GM19240 (cell line): ENCODE data around the gene PRPH2.

Experiments
- DNase-seq: peaks from one replicate; pipeline ENCODE4 v3.0.0; 2011; ENCODE audit warnings: low spot score; ENCODE audit not compliant: insufficient read length

The PRPH2 gene, protein sequence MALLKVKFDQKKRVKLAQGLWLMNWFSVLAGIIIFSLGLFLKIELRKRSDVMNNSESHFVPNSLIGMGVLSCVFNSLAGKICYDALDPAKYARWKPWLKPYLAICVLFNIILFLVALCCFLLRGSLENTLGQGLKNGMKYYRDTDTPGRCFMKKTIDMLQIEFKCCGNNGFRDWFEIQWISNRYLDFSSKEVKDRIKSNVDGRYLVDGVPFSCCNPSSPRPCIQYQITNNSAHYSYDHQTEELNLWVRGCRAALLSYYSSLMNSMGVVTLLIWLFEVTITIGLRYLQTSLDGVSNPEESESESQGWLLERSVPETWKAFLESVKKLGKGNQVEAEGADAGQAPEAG

DNA sequence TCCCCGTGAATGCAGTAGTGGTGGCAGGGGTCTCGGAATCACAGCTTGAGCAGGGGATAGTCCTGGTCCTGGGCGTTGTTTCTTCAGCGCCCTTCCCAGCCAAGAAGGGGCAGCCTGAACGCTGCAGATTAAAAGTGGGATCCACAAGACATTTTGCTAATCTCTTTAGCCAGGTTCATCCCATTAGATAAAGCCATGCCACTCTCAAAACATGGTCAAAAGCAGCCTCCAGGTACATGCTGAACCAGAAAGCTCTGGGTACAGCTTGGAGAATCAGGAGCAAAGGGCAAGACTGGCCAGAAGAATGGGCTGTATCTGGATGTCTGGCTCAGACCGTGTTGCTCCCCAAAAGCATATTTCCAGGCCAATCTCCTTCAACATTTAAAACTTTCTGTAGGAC, at the start of gene PRPH2:
PRPH2 (minus strand) TSS at position 101 of the 400 bp plus-strand sequence. CDS start 263 bp downstream, outside the sequence.
- no peak for DNase-seq

- no peak for DNase-seq
These were observed 49.3 kb upstream of the PRPH2 start for GRCh38 chr6:42771741-42772100.

GRCh38 chr6:42769836-42770235, 47.4 kb upstream of the PRPH2 start:
- DNase-seq: no peak

GRCh38 chr6:42769051-42769450, 46.7 kb upstream of the PRPH2 start:
- DNase-seq: no peak

- no peak for DNase-seq
These were observed 43.8 kb upstream of the PRPH2 start for GRCh38 chr6:42766163-42766670.

DNA sequence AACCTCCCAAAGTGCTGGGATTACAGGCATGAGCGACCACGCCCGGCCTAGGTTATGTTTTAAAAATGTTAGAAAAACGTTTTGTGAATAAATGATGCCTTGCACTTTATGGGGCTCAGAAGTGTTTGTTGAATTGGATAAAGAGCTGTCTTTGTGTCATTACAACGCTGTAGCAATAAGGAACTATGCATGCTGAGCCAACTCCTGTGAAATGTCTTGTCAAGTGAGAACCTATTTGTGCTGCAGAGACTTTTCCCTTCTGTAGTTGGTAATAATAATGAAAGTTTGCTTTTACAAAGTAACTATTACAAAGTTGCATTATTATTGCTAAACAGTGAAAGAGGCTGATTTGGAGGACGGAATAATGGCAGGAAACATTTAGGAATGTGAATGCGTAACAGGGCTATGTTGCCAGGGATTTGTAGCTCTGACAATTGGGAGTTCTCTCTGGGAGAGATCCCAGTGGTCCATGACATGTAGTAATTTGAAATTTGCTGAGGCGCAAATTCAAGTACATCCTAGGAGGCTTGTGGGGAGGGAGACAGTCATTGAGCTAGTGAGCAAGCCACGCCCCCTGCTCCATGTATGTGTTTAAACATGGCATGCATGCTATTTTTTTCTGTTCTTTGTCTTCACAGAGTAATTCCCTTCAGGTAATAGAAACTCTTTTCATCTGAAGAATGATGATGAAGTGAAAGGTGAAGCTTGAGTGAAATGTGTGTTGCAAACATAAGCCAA, 42.7 kb upstream of the PRPH2 start:
- DNase-seq: no peak

- no peak for DNase-seq
These were observed 40.6 kb upstream of the PRPH2 start for GRCh38 chr6:42762950-42763349.

GRCh38 chr6:42762426-42762859, 40.0 kb upstream of the PRPH2 start:
- DNase-seq: no peak

DNA sequence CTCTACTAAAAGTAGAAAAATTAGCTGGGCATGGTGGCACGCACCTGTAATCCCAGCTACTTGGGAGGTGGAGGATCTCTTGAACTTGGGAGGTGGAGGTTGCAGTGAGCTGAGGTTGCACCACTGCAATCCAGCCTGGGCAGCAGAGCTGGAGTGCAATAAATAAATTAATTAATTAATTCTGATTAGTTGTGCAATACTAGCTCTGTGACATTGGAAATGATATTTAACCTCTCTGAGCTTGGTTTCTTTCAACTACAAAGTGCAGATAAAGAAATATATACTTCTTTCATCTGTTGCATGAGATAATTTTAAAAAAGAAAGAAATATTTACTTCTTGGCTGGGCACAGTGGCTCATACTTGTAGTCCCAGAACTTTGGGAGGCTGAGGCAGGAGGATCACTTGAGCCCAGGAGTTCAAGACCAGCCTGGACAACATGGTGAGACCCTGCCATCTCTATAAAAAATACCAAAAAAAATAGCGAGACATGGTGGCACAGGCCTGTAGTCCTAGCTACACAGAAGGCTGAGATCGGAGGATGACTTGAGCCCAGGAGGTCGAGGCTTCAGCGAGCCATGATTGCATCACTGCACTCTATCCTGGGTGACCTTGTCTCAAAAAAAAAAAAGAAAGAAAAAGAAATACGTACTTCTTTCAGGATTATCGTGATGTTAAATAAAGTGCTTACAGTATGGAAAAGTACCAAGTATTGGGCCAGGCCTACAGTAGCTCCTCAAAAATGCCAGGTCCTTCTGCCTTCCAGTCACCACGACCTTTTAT, 39.1 kb upstream of the PRPH2 start:
- DNase-seq: no peak

- no peak for DNase-seq
These were observed 36.5 kb upstream of the PRPH2 start for GRCh38 chr6:42758756-42759430.

DNA sequence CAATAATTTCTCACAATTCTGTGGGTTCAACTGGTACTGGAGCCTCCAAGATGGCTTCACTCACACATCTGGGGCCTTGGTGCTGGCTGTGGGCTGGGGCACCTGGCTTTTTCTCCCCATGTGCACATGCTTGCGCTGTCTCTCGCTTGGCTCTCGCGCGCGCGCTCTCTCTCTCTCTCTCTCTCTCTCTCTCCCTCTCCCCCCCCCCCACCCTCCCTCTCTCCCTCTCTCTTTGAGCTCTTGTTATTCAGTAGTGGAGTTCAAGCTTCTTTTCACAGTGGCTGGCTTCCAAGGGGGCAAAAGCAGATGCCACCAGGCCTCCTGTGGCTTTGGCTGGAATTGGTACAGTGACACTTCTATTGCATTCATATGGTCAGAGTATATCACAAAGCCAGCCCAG, 34.3 kb upstream of the PRPH2 start:
- DNase-seq: no peak

- no peak for DNase-seq
These were observed 32.4 kb upstream of the PRPH2 start for GRCh38 chr6:42754759-42755158.

- no peak for DNase-seq
These were observed 28.7 kb upstream of the PRPH2 start for GRCh38 chr6:42751055-42751454.

DNA sequence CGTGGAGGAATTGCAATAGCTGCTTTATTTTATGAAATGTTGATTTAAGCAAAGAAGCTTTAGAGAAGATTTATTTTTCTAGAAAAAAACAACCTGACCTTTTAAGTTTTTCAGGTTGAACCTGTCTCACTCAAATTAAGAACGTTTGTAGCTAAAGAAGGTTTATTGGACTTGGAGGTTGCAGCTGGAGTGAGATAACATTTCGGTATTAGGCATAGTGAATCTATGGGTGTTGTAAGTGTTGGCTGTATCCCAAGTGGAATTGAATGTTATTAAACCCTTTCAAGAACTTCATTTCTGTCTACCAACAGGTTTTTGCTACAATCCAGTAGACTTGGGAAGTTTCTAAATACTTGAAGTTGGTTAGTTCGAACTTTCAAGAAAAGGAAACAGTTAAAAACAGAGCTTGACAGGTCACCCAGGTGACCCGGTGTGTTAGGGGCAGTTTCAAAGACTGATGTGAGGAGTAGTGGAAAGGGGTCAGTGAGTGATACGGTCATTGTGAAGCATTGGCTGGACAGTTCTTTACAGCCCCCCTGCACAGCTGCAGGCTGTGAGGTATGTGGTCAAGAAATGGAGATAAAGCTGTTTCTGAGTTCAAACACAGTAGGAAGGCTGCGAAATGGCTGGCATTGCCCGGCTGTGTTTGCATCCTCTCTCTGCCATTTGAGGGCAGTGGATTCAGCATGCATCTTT, 26.0 kb upstream of the PRPH2 start:
- DNase-seq: no peak

DNA sequence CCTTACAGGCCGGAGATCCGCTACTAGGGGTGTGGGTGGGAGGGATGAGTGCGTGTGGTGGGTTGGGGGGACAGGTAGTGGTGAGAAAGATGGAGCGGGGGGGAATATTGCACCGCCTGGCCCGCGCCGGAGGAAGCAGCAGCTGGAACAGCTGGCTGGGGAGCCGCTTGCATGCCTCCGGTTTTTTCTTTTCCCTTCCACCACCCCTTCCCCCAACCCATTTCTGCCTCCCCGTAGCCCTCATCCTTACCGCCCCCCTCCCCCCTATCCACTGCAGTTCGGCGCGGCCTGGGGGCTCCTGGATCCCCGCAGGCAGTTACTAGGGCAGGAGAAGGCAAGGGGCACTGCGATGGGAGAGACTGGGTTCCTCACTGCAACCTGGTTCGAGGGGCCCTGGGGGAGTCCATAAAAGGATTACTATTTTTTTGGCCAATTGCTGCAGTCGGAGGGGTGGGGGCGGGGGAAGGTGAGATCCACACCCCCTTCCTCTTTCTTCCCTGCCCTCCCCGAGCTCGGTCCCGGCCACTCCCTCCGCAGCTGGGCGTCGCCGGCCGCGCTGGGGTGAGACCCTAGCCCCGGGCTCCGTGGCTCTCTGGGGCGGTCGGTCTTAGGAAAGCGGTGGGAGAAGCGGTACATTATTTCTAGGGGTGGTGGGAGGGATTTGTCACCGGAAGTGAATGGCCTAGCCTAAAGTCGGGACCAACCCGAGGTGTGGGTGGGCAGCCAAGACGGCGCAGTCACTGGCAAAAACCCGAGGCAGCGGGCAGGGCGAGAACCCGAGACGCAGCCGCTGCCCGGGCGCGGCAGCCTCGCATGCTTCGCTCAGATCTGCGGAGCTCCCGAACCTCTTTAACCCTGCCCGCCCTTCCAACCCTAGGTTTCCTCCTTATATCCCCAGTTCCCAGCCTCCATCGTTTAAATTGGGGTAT, 24.3 kb upstream of the PRPH2 start:
- DNase-seq: peak; percentile 87

- peak; percentile 91 for DNase-seq
These were observed 23.5 kb upstream of the PRPH2 start, which contains the start of gene TBCC for GRCh38 chr6:42745640-42746462. TBCC (minus strand) TSS chr6:42746103; CDS start chr6:42746073, 30 bp downstream.

DNA sequence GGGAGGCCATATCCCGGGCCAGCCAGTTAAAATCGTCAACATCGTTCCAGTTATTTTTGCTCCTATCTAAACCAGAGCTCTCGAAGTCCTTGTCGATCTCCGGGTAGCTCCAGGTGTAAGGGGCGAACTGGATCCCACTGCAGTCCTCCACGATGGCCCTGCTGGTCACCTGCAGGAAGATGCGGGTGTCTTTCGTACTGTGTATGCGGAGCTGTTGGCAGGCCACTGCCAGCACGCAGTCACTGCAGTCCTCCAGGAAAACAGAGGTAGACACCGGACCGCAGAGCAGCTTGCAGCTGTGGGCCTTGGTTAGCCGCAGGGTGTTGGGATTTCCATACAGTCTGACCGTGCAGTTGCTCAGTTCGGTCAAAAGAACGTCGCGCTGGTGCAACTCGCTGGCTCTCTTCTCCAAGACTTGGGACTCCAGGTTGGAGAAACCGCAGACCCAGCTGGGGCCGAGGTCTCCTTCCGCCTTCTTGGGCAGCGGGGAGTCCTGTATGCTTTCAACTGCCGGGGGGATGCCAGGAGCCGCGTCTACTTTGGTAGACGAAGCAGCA, 22.8 kb upstream of the PRPH2 start:
- no peak for DNase-seq

DNA sequence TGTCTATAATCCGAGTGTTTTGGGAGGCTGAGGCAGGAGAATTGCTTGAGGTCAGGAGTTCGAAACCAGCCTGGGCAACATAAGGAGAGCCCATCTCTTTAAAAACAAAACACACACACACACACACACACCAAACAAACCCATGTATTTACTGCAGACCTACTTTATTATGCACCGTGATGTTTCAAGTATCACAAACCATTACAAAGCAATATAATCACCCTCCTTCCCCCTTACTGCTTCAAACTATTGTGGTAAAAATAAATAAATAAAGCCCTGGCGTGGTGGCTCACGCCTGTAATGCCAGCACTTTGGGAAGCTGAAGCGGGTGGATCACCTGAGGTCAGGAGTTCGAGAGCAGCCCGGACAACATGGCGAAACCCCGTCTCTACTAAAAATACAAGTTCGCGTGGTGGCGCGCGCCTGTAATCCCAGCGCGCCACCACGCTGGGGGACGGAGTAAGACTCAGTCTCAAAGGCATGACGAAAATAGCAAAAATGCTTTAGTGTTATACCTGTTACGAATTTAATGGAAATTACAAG, 22.0 kb upstream of the PRPH2 start:
- DNase-seq: no peak
